ENCODE measurements around the gene CBX8.
"Not testable (repeated sequence)": the region's sequence is repeated elsewhere in the genome, so short reads cannot be mapped to it uniquely, and the experiment has no call there.

CBX8 gene

DNA sequence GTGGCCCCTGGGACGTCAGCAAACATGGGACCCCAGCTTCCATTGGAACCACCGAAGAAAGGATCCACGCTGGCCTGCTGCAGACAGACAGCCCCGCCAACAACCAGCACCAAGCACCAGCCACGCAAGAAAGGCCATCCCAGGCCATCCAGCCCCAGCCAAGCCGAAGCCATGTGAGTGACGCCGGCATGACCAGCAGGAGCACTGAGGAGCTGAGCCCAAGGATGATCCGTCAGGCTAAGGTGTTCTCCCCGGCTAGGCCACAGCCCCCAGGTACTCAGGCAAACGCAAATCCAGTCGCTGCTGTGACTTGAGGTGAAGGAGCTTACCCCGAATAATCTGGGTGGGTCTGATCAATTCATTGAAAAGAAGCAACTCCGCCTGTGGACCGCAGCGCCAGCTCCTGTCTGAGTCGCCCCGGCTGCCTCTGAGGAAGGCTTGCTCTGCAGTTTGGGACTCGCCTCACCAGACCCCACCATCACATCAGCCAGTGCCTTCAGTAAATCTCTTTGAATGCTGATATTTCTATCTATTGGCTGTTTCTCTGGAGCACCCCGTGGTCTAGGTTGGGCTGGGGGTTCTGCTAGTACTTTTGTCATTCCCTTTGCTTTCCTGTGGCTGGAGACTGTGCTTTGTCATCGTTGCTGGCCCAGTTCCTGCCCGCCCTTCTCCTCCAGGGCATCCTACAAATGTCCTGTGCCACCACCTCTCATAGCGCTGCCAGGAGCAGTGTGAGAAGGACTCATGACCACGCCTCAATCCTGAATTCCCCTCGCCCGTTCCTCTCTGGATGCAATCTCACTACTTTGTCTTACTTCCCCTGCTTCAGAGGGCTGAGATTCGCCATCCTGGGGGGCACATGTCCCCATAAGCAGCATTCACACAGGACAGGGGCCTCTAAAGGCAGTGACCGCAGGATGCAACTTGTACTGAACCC is 27.0 kb downstream of the CBX8 start:
- DNase-seq (ENCODE audit: low read depth, low spot score): no peak
- Histone ChIP-seq H3K36me3 (ENCODE audit: insufficient read depth, low read length) (no peaks in the 10 kb centered on the region), H3K9ac (ENCODE audit: insufficient read length) (no peak overlapping the region), H3K27ac (no peak overlapping the region), H3K4me3 (no peak overlapping the region), H3K9me3 (ENCODE audit: low read depth, low read length) (no peaks in the 10 kb centered on the region)
- no peak for TF ChIP-seq POLR2AphosphoS5 (IDR thresholded peaks at IDR 0.05; ENCODE audit: borderline replicate concordance, low read depth, low read length)
- TF ChIP-seq FOXP2 (optimal IDR thresholded peaks at IDR 0.05; ENCODE audit: control extremely low read depth, extremely low read length, insufficient read depth): no peak

DNA sequence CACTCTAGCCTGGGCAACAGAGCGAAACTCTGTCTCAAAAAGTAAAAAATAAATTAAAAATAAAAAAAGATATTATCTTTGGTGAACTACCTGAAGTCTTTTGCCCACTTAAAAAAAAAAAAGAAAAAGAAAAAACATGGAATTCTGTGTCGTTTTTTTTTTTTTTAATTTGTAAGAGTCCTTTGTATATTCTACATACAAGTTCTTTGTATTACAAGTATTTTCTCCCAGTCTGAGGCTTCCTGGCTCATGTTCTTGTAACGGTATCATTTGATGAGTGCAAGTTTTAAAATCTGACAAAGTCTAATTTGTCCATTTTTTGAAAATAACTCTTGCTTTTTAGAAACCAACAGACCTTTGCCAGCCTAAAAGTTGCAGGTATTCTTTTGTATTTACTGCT is 31.2 kb downstream of the CBX8 start:
- no peak overlapping the region for H3K4me3 ChIP-seq
- no peak overlapping the region for H3K27ac ChIP-seq
- no peaks in the 10 kb centered on the region for H3K36me3 ChIP-seq (ENCODE audit: insufficient read depth, low read length)
- H3K9me3 ChIP-seq (ENCODE audit: low read depth, low read length): no peaks in the 10 kb centered on the region
- no peak overlapping the region for H3K9ac ChIP-seq (ENCODE audit: insufficient read length)
- DNase-seq (ENCODE audit: low read depth, low spot score): no peak
- TF ChIP-seq FOXP2 (optimal IDR thresholded peaks at IDR 0.05; ENCODE audit: control extremely low read depth, extremely low read length, insufficient read depth) (no peak), EZH2 (IDR thresholded peaks at IDR 0.05) (no peak), POLR2AphosphoS5 (IDR thresholded peaks at IDR 0.05; ENCODE audit: borderline replicate concordance, low read depth, low read length) (no peak)

DNA sequence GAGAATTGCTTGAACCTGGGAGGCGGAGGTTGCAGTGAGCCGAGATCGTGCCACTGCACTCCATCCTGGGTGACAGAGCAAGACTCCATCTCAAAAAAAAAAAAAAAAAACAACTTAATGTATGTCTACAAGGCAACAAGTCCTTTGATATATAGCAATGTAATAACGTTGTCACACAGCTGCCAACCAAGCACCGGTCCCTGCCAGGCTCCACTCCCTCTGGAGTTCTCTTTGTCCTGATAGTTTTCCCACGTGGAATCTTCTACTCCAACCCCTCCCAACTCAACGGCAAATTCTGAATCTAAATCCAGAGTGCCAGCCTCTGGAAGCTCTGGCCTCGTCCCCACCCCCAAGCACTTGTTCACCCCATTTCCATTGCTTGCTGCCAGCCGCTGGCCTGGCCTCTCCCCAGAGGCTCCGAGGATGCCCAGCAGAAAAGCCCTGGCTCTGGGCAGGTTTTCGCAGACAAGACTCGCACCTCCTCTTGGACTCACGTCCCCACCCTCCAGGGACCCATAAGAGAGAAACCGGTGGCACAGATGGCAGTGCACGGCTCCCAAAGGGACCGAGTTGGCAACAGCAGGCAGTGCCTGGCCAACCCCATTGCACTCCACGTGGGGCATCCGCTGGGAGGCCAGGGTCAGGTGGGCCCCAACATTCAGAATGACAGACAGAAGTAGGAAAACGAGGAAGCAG is 34.8 kb downstream of the CBX8 start:
- TF ChIP-seq POLR2AphosphoS5 (IDR thresholded peaks at IDR 0.05; ENCODE audit: borderline replicate concordance, low read depth, low read length): no peak
- TF ChIP-seq EZH2 (IDR thresholded peaks at IDR 0.05): no peak
- TF ChIP-seq FOXP2 (optimal IDR thresholded peaks at IDR 0.05; ENCODE audit: control extremely low read depth, extremely low read length, insufficient read depth): no peak
- Histone ChIP-seq H3K9ac (ENCODE audit: insufficient read length) (no peak overlapping the region), H3K27ac (no peak overlapping the region)

DNA sequence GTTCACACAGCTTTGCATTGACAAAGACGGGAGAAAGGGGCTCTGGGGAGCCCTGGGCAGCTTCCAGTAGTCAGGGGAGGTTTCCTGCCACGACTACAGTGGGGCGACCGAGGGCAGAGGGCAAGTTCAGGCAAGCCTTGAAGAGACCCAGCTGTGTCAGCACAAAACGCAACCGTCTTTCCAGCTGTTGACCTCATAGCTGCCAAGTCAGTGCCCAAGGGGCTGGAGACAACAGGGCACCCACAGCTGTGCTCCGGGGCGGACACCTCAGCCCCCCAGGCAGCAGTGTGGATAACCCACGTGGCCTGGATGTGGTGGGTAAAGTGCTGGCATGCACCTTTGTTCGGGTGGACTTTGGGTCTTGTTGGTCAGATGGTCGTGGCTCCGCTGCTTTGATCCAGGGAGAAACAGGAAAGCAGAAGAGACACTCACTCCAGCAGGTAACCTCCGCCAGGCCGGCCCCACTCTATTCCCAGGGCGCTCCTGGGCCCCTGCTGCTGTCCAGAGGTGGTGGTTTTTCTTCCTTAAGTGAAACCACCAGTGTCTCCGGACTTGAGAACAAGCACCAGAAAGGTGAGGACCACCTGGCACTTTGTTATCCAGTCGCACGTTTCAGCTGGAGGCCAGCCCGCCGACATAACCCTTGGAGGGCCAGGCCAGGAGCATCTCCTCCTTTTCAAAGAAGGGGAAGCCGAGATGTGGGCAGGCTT is 36.5 kb downstream of the CBX8 start:
- no peak for DNase-seq (ENCODE audit: low read depth, low spot score)
- TF ChIP-seq EZH2 (IDR thresholded peaks at IDR 0.05): no peak
- H3K36me3 ChIP-seq (ENCODE audit: insufficient read depth, low read length): no peaks in the 10 kb centered on the region
- no peaks in the 10 kb centered on the region for H3K9me3 ChIP-seq (ENCODE audit: low read depth, low read length)
- H3K4me3 ChIP-seq: no peak overlapping the region
- no peak overlapping the region for H3K9ac ChIP-seq (ENCODE audit: insufficient read length)
- no peak overlapping the region for H3K27ac ChIP-seq

More for the DNA sequence above, 34.8 kb downstream of the CBX8 start:
- Histone ChIP-seq H3K36me3 (ENCODE audit: insufficient read depth, low read length) (no peaks in the 10 kb centered on the region), H3K4me3 (no peak overlapping the region), H3K9me3 (ENCODE audit: low read depth, low read length) (no peaks in the 10 kb centered on the region)
- no peak for DNase-seq (ENCODE audit: low read depth, low spot score)

DNA sequence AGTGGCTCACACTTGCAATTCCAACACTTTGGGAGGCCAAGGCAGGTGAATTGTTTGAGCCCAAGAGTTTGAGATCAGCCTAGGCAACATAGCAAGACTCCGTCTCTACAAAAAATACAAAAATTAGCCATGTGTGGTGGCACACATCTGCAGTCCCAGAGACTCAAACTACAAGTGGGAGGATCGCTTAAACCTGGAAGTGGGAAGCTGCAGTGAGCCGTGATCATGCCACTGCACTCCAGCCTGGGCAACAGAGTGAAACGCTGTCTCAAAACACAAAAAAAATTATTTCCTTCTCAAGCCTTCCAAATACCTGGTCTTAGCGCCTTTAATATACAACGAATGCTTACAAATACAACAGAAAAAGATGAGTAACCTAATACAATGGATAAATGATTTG is 38.6 kb downstream of the CBX8 start:
- H3K4me3 ChIP-seq: no peak overlapping the region
- DNase-seq (ENCODE audit: low read depth, low spot score): no peak
- H3K9me3 ChIP-seq (ENCODE audit: low read depth, low read length): no peaks in the 10 kb centered on the region

DNA sequence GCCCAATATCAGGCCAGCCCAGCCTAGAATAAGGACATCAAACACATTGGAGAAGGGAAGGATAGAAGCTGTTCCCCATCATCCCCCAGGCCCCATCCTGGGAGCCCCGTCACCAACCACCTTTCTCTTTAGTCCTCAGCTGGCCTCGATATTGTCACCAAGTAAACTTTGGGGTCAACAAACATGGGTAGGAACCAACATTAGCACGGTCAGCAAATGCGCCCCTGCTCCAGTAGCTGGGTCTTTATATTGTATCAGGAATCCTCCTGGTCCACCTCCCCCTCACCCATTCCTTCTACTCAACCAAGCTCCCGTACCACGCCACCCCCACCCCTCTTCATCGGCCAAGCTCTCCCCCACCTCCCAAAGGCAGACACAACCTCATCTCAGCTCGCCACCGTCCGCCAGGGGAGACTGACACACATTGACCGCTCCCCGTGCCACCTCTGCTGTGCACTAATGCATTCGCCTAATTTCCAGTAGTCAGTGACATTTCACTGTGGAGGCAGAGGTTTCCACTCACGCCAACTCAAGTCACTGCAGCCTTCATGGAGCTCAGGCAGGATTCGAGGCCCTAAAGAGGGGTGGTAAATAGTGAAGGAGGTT is 39.6 kb downstream of the CBX8 start:
- H3K9me3 ChIP-seq (ENCODE audit: low read depth, low read length): no peaks in the 10 kb centered on the region
- no peak for TF ChIP-seq FOXP2 (optimal IDR thresholded peaks at IDR 0.05; ENCODE audit: control extremely low read depth, extremely low read length, insufficient read depth)
- TF ChIP-seq POLR2AphosphoS5 (IDR thresholded peaks at IDR 0.05; ENCODE audit: borderline replicate concordance, low read depth, low read length): no peak
- TF ChIP-seq EZH2 (IDR thresholded peaks at IDR 0.05): no peak
- no peak overlapping the region for H3K4me3 ChIP-seq
- no peak overlapping the region for H3K27ac ChIP-seq
- H3K36me3 ChIP-seq (ENCODE audit: insufficient read depth, low read length): no peaks in the 10 kb centered on the region
- H3K9ac ChIP-seq (ENCODE audit: insufficient read length): no peak overlapping the region
- DNase-seq (ENCODE audit: low read depth, low spot score): no peak

More for the DNA sequence above, 38.6 kb downstream of the CBX8 start:
- TF ChIP-seq FOXP2 (optimal IDR thresholded peaks at IDR 0.05; ENCODE audit: control extremely low read depth, extremely low read length, insufficient read depth) (no peak), POLR2AphosphoS5 (IDR thresholded peaks at IDR 0.05; ENCODE audit: borderline replicate concordance, low read depth, low read length) (no peak), EZH2 (IDR thresholded peaks at IDR 0.05) (no peak)
- no peak overlapping the region for H3K27ac ChIP-seq
- no peak overlapping the region for H3K9ac ChIP-seq (ENCODE audit: insufficient read length)
- H3K36me3 ChIP-seq (ENCODE audit: insufficient read depth, low read length): no peaks in the 10 kb centered on the region

DNA sequence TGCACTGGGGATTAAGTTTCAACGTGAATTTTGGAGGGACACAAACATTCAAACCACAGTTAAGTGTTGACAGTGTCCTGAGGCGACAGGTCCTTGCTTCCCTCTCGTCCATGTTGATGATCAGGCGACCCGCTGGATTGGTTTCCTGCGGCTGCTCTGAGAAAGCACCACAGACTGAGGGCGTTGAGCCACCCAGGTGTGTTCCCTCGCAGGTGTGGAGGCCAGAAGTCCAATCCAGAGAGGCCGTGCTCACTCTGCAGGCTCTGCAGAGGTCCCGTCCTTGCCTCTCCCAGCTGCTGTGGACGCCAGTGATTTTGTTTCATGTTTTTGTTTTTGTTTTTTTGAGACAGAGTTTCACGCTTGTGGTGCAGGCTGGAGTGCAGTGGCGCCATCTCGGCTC is 41.3 kb downstream of the CBX8 start:
- TF ChIP-seq EZH2 (IDR thresholded peaks at IDR 0.05) (no peak), FOXP2 (optimal IDR thresholded peaks at IDR 0.05; ENCODE audit: control extremely low read depth, extremely low read length, insufficient read depth) (no peak), POLR2AphosphoS5 (IDR thresholded peaks at IDR 0.05; ENCODE audit: borderline replicate concordance, low read depth, low read length) (no peak)

DNA sequence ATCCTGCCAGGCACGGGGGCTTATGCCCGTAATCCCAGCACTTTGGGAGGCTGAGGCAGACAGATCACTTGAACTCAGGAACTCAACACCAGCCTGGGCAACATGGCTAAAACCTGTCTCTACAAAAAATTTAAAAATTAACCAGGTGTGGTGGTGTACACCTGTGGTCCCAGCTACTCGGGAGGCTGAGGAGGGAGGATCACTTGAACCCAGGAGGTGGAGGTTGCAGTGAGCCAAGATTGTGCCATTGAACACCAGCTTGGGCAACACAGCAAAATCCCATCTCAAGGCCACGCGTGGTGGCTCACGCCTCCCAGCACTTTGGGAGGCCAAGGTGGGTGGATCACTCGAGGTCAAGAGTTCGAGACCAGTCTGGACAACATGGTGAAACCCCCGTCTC is 42.0 kb downstream of the CBX8 start:
- not testable (repeated sequence) for H3K4me3 ChIP-seq; DNase-seq (ENCODE audit: low read depth, low spot score); H3K9ac ChIP-seq (ENCODE audit: insufficient read length); H3K9me3 ChIP-seq (ENCODE audit: low read depth, low read length); H3K36me3 ChIP-seq (ENCODE audit: insufficient read depth, low read length); H3K27ac ChIP-seq

More for the DNA sequence above, 41.3 kb downstream of the CBX8 start:
- no peak overlapping the region for H3K9ac ChIP-seq (ENCODE audit: insufficient read length)
- no peak overlapping the region for H3K27ac ChIP-seq
- H3K36me3 ChIP-seq (ENCODE audit: insufficient read depth, low read length): no peaks in the 10 kb centered on the region
- no peaks in the 10 kb centered on the region for H3K9me3 ChIP-seq (ENCODE audit: low read depth, low read length)
- DNase-seq (ENCODE audit: low read depth, low spot score): no peak
- H3K4me3 ChIP-seq: no peak overlapping the region

Data from SK-N-MC (cell line).